K562 treated with DMSO at 1 percent for 48 hours (cell line): Measurements from ENCODE around the gene AZI2. TPM values are rescaled to one million over a fixed set of nuclear protein-coding genes. Genes with fewer than 3 reads are reported as not detected.

ENCODE experiments used
- total RNA-seq: library from RNA; unstranded; fragments of 300-600 nt; gene quantifications from 2 replicates; pipeline ENCODE4 v1.2.3, GENCODE V29; 2022; ENCODE audit warnings: low replicate concordance; ENCODE audit errors: extremely low read depth

Gene AZI2, protein sequence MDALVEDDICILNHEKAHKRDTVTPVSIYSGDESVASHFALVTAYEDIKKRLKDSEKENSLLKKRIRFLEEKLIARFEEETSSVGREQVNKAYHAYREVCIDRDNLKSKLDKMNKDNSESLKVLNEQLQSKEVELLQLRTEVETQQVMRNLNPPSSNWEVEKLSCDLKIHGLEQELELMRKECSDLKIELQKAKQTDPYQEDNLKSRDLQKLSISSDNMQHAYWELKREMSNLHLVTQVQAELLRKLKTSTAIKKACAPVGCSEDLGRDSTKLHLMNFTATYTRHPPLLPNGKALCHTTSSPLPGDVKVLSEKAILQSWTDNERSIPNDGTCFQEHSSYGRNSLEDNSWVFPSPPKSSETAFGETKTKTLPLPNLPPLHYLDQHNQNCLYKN
- not detected in 2 replicates for total RNA-seq

GRCh38 chr3:28348629-28349468 is at the start of gene AZI2, which contains the start of gene ZCWPW2:
AZI2 (minus strand) TSS chr3:28348824; CDS start chr3:28340617, 8,207 bp downstream.
ZCWPW2 (plus strand) TSS chr3:28348721; CDS start chr3:28413069, 64,348 bp downstream.

Other genes with a start within 250 kb of the AZI2 start
- gene CMC1, start 107.2 kb downstream of the AZI2 start, total RNA-seq, result not detected in 2 replicates
- not detected in 2 replicates for gene ZCWPW2, start 103 bp downstream of the AZI2 start, total RNA-seq